Measurements from ENCODE around the gene ZBED1.

GRCh38 chrX:2521092-2521926, 20.5 kb upstream of the ZBED1 start:
- TF ChIP-seq POLR2A (IDR thresholded peaks at IDR 0.05; ENCODE audit: low read length), result no peak
- TF ChIP-seq GATA1 (IDR thresholded peaks at IDR 0.05; ENCODE audit: low read depth, low read length), result no peak

Data from erythroblast (primary cell).